SKM-1 (cell line): ENCODE measurements around the gene NDOR1.
"Not testable (repeated sequence)": the region's sequence is repeated elsewhere in the genome, so short reads cannot be mapped to it uniquely, and the experiment has no call there.

Experiments used
- DNase-seq: peaks from one replicate; lab custom pipeline; 2025; ENCODE audit not compliant: unreplicated experiment; lab: John Stamatoyannopoulos, UW

The NDOR1 gene

GRCh38 chr9:137242269-137243203 is 37.0 kb downstream of the NDOR1 start:
- no peak for DNase-seq

GRCh38 chr9:137243266-137243625 is 37.7 kb downstream of the NDOR1 start:
- not testable (repeated sequence) for DNase-seq

GRCh38 chr9:137243626-137244485 is 38.4 kb downstream of the NDOR1 start:
- no peak for DNase-seq

GRCh38 chr9:137244486-137245449 is 39.3 kb downstream of the NDOR1 start:
- DNase-seq: no peak

GRCh38 chr9:137245450-137246421 is 40.2 kb downstream of the NDOR1 start:
- DNase-seq: no peak

- DNase-seq: no peak
Observed at GRCh38 chr9:137247135-137247915, 41.8 kb downstream of the NDOR1 start.

GRCh38 chr9:137247916-137248175 is 42.3 kb downstream of the NDOR1 start:
- no peak for DNase-seq

- no peak for DNase-seq
Observed at GRCh38 chr9:137250329-137251193, 45.1 kb downstream of the NDOR1 start.

GRCh38 chr9:137251194-137251461 is 45.6 kb downstream of the NDOR1 start, which contains the start of gene STPG3:
Gene STPG3, plus strand, starts transcription at chr9:137251286. Its CDS starts 1 bp downstream, at chr9:137251287.
- no peak for DNase-seq

GRCh38 chr9:137251490-137252268 is 46.2 kb downstream of the NDOR1 start:
- no peak for DNase-seq

GRCh38 chr9:137252555-137253506 is 47.3 kb downstream of the NDOR1 start:
- no peak for DNase-seq

- no peak for DNase-seq
Observed at GRCh38 chr9:137253717-137254623, 48.5 kb downstream of the NDOR1 start.

GRCh38 chr9:137254624-137255447 is 49.3 kb downstream of the NDOR1 start, which contains the start of gene NELFB:
Gene NELFB, plus strand, starts transcription at chr9:137255327.
- DNase-seq: peak; percentile 70

- no peak for DNase-seq
Observed at GRCh38 chr9:137255448-137256114, 50.1 kb downstream of the NDOR1 start.
